Spleen (tissue), 7 donors: Measurements from ENCODE around the gene EXD3.

Experiments used
- POLR2A ChIP-seq, 3 donors: fragments of 450-650 bp; IDR thresholded peaks; one replicate each; pipeline ENCODE4 v1.5.1; 2017; ENCODE audit warnings: antibody characterized with exemption in 3 of 3, mild to moderate bottlenecking in 1 of 3
- POLR2AphosphoS5 ChIP-seq, 3 donors: sonication (generic); formaldehyde crosslinking; IDR thresholded peaks; one replicate each; pipeline ENCODE4 v1.5.1; 2017; ENCODE audit warnings: antibody characterized with exemption in 3 of 3
- TF ChIP-seq, protein P1 (sequence below), 11 experiments: fragments of 200-600 bp in 7 of 11; fragments of 450-650 bp in 4 of 11; sonication (generic) in 4 of 11; IDR thresholded peaks in 8 of 11; conservative IDR thresholded peaks in 3 of 11; 1 replicate in 7 of 11; 2 replicates in 4 of 11; pipeline versions ENCODE4 v1.4.0 to v1.8.0; 2016 to 2021; ENCODE audit warnings: antibody characterized with exemption in 11 of 11, inconsistent platforms in 4 of 11, mild to moderate bottlenecking in 1 of 11
- donor health status: DM: no; HTN: no; CAD: no; lungs with moderate emphysema.
- donor health status: DM: no; HTN: no; CAD: no.
- donor health status: DM: no; HTN: no; CAD: no.

DNA sequence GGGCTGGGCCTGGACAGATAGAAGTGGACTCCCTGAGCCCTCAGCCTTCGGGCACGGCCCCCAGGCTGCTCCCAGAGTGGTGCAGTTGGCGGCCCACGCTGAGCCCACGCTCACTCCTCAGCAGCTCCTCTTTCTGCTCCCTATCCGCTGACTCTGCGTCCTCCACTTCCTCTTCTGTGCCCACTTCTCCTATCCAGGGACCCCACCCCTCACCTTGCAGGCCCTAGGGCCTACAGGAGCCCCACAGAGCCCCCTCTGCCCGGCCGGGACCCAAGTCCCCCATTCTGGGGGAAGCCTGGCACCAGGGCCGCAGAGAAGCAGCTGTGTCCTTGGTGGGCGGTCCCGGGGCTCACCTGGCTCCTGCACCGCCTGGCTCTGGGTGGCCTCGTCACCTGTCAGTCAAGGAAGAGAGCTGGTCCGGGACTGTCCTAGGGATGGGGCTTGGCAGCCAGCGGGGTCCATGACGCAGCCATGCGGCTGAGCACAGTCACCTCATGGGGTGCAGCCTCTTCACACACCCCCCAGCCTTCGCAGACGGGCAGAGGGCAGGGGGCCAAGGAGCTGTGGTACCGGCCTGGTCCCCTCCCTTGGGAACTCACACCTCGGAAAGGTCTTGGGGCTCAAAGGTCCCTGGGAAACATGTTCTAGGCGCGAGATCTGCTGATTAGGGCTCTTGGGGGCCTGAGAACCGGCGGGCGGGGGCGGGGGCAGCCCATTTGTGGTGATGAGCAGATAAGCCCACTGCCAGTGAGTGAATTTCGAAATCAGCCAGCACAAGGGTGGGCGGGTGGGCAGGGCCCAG lies 115.5 kb downstream of the EXD3 start:
- TF ChIP-seq, protein P1, sequence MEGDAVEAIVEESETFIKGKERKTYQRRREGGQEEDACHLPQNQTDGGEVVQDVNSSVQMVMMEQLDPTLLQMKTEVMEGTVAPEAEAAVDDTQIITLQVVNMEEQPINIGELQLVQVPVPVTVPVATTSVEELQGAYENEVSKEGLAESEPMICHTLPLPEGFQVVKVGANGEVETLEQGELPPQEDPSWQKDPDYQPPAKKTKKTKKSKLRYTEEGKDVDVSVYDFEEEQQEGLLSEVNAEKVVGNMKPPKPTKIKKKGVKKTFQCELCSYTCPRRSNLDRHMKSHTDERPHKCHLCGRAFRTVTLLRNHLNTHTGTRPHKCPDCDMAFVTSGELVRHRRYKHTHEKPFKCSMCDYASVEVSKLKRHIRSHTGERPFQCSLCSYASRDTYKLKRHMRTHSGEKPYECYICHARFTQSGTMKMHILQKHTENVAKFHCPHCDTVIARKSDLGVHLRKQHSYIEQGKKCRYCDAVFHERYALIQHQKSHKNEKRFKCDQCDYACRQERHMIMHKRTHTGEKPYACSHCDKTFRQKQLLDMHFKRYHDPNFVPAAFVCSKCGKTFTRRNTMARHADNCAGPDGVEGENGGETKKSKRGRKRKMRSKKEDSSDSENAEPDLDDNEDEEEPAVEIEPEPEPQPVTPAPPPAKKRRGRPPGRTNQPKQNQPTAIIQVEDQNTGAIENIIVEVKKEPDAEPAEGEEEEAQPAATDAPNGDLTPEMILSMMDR (IDR thresholded peaks at IDR 0.05 in 8 of 11, conservative IDR thresholded peaks at IDR 0.05 in 3 of 11): no peak
- TF ChIP-seq POLR2AphosphoS5 (IDR thresholded peaks at IDR 0.05) (peak in 1 of 3 donors; percentile 2), POLR2A (IDR thresholded peaks at IDR 0.05) (no peak)
